Activated naive CD4-positive, alpha-beta T cell treated with anti-CD3 and anti-CD28 coated beads, Interleukin-2, amount 50 U/mL, for 72 hours (primary cell): ENCODE measurements around the gene LENEP. TPM values are rescaled to one million over a fixed set of nuclear protein-coding genes. Genes with fewer than 3 reads are reported as not detected.
A peak's percentile ranks its signal among the peaks of the same experiment; 100 is the strongest.
"Not testable (repeated sequence)": the region's sequence is repeated elsewhere in the genome, so short reads cannot be mapped to it uniquely, and the experiment has no call there.

Source experiments
- ATAC-seq, 2 donors: fragments of 150-1000 bp; cut with Tn5 transposase; 2 replicates each; pipeline ENCODE4 v1.10.0; 2021; ENCODE audit warnings: mild to moderate bottlenecking in 2 of 2, moderate library complexity in 2 of 2
- DNase-seq, 2 donors: peaks; one replicate each; pipeline ENCODE4 v3.0.0; 2021 to 2022; ENCODE audit warnings: low spot score in 2 of 2
- H3K27ac Mint-ChIP-seq, 2 donors: one replicate each; pipeline ENCODE4 v1.8.0; 2022; ENCODE audit warnings: mild to moderate bottlenecking in 2 of 2, mixed read lengths in 2 of 2
- H3K36me3 Mint-ChIP-seq, 2 donors: one replicate each; pipeline ENCODE4 v1.8.0; 2022; ENCODE audit warnings: mixed read lengths in 2 of 2
- H3K9me3 Mint-ChIP-seq, 2 donors: one replicate each; pipeline ENCODE4 v1.8.0; 2022; ENCODE audit warnings: mixed read lengths in 2 of 2
- total RNA-seq, 2 donors: library from RNA; stranded (reverse); gene quantifications; one replicate each; pipeline ENCODE4 v1.2.3, GENCODE V29; 2022

Gene LENEP
- total RNA-seq, 2 donors from 2014 or later: 0.66 to 0.68 TPM

GRCh38 chr1:154970631-154971340, 22.6 kb upstream of the LENEP start, which contains the start of gene SHC1:
Gene SHC1, minus strand, starts transcription at chr1:154970747. Its CDS starts 221 bp downstream, at chr1:154970526.
- peak within 1 kb of the TSS; percentile 69 to 97 for H3K27ac Mint-ChIP-seq
- ATAC-seq: peak in 1 of 2 donors; percentile 13
- peaks cover 0 to 10% of the 10 kb centered on the region in 2 donors for H3K36me3 Mint-ChIP-seq
- H3K9me3 Mint-ChIP-seq: no peaks in the 10 kb centered on the region
- peak in 1 of 2 donors; percentile 63 for DNase-seq

DNA sequence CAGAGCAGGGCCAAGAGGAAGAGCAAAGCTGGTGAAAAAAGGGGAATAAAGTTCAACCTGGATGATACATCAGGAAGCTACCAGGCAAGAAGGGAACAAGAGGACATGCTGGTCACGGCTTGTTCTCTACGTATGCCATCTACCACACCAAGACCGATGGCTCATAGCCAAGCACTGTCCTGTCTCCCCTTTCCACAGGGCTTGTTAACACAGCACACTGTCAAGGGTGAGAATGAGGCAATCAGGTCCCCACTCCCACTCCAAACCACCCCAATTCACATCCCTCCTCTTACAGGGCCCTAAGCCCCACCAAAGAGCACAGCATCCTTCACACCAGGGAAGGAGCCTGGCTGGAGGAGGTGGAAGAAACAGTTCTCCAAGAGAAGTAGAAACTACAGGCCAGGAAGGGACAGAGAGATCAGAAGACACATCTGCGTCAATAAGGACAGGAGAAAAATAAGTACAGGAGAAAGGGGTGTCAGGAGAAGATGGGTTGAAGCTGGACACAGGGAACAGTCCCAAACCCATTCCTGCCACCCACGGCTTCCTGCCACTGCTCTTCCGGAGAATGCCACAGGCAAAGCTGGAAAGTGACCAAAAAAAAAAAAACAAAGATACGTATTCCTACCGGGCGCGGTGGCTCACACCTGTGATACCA, 21.9 kb upstream of the LENEP start:
- H3K27ac Mint-ChIP-seq: peak overlapping the region in 1 of 2 donors; percentile 31
- no peak for ATAC-seq
- DNase-seq: no peak
- no peaks in the 10 kb centered on the region for H3K9me3 Mint-ChIP-seq
- H3K36me3 Mint-ChIP-seq: peaks cover 0 to 10% of the 10 kb centered on the region in 2 donors

DNA sequence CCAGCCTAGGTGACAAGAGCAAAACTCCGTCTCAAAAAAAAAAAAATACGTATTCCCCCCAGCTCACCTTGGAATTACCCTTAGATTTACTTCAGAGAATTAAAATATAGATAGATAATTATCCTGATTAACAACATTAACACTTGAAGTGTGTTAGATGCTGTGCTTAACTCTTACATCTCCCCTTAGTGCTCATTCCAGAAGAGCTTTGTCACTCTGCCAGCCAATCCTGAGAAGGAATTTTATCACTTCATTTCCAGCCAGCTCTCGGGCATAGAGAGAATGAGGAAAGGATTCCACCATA, 21.2 kb upstream of the LENEP start:
- H3K9me3 Mint-ChIP-seq: no peaks in the 10 kb centered on the region
- H3K36me3 Mint-ChIP-seq: peaks cover 0 to 10% of the 10 kb centered on the region in 2 donors
- peak overlapping the region in 1 of 2 donors; percentile 93 for H3K27ac Mint-ChIP-seq
- no peak for ATAC-seq
- DNase-seq: no peak

GRCh38 chr1:154972517-154973343, 20.7 kb upstream of the LENEP start:
- DNase-seq (no peak), ATAC-seq (no peak)
- H3K27ac Mint-ChIP-seq: peak overlapping the region in 1 of 2 donors; percentile 93
- no peaks in the 10 kb centered on the region for H3K9me3 Mint-ChIP-seq
- H3K36me3 Mint-ChIP-seq: peaks cover under 1 to 13% of the 10 kb centered on the region in 2 donors

GRCh38 chr1:154973344-154974101, 19.9 kb upstream of the LENEP start:
- Mint-ChIP-seq H3K9me3 (no peaks in the 10 kb centered on the region), H3K36me3 (peaks cover 5 to 17% of the 10 kb centered on the region in 2 donors), H3K27ac (no peak overlapping the region)
- ATAC-seq (peak; percentile 28 to 36), DNase-seq (peak; percentile 94 to 97)

DNA sequence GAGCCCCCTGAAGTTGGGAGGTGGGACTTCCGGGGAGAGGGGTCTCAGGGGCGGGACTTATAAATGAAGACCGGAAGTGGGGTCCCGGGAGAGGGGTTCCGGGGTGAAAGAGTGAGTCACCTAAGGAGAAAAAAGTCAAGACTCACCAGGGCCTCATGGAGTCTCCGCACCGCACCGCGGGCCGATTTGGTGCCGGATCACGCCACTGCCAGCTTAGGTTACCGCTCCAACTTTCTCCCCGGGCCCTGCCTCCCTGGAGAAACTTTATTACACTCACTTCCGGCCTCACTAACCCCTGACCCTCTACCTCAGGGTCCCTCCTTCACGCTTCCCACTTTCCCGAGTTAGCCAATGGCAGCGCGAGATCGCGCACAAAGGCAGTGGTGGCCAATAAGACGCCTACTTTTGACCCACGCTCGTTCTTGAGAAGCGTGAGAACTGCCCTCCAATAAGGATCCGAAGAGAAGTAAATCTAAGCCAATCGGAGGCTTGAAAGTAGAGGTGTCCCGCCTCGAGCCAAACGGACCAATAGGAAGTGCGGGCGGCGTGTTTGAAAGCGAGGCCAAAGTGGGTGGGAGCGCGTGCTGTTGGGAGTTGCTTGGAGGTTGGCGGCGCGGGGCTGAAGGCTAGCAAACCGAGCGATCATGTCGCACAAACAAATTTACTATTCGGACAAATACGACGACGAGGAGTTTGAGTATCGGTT, 19.1 kb upstream of the LENEP start, which contains the start of gene CKS1B:
Gene CKS1B, plus strand, starts transcription at position 580 of the 706 bp plus-strand sequence. Its CDS starts 65 bp downstream, at position 645.
- DNase-seq (peak; percentile 87 to 97), ATAC-seq (peak; percentile 87 to 88)
- Mint-ChIP-seq H3K27ac (no peak within 1 kb of the TSS), H3K36me3 (peaks cover 6 to 20% of the 10 kb centered on the region in 2 donors), H3K9me3 (no peaks in the 10 kb centered on the region)

DNA sequence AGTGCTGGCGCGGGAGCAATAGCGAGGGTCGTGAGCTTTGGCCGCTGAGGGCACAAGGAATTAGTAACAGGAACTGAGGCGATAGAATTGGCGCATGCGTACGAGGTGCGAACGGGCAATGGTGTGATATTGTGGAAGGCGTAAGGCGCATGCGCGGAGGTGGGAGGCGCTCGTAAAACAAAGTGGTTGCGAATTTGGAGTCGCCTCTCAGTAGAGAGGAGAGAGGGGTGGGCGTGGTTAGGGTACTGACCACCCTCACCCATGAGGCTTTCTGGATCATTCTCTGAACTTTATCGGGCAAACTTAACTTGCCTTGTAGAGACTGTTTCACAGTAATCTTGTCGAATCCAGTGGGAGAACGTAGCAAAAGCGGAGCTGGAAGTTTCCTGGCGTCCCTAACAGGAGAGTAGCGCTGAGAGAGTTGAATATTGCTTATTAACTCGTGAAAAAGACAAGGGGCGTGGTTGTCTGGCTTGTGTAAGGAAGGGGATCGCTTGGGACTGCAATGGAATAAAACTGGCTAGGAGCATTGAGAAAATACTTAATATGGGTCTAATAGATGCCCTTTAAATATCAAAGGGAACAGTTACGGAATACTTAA, 18.5 kb upstream of the LENEP start:
- H3K9me3 Mint-ChIP-seq: no peaks in the 10 kb centered on the region
- H3K36me3 Mint-ChIP-seq: peaks cover 10 to 26% of the 10 kb centered on the region in 2 donors
- ATAC-seq: peak; percentile 56 to 58
- peak; percentile 92 to 96 for DNase-seq
- H3K27ac Mint-ChIP-seq: no peak overlapping the region

DNA sequence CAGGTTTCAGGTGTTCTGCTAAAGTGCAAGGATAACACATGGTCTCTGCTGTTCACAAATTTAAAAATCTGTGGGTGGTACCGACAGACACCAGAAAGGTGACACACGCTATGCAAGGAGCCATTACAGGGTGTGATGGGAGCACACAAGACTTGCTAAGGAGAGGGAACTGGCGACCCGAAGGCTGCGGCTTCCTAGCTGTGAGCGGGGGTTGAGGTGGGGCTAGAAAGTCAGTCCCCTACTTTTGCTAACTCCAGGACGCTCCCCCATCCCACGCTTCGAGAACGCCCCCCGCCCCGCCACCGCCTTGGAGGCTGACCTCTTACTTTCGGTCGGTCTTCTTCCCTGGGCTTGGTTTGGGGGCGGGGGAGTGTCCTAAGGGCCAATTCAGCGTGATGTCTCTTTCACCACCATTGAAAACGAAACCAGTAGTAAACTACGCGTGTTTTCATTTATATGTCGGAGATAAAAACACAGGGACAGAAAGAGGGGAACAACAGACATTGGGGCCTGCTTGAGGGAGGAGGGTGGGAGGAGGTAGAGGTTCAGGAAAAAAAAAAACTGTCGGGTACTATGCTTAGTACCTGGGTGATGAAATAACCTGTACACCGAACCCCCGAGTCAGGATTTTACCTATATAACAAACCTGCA, 17.9 kb upstream of the LENEP start:
- peaks cover 10 to 26% of the 10 kb centered on the region in 2 donors for H3K36me3 Mint-ChIP-seq
- H3K9me3 Mint-ChIP-seq: no peaks in the 10 kb centered on the region

DNA sequence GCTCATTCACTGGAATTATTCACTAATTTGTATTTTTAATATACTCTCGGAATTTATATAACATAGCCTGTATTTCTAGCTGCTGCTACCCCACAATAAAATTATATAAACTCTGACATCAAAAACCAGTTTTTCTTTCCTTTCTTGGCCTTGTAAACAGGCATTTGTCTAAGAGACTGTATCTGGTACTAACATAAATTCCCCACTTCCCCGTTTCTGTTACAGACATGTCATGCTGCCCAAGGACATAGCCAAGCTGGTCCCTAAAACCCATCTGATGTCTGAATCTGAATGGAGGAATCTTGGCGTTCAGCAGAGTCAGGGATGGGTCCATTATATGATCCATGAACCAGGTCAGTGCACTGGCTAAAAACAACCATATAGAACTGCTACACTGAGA, 15.6 kb upstream of the LENEP start:
- DNase-seq, H3K27ac Mint-ChIP-seq, ATAC-seq, H3K9me3 Mint-ChIP-seq: not testable (repeated sequence)
- peaks cover 10 to 16% of the 10 kb centered on the region in 2 donors for H3K36me3 Mint-ChIP-seq

More for the DNA sequence above, 17.9 kb upstream of the LENEP start:
- no peak overlapping the region for H3K27ac Mint-ChIP-seq
- DNase-seq: peak; percentile 46 to 71
- ATAC-seq: peak in 1 of 2 donors; percentile 6

- ATAC-seq (no peak), DNase-seq (no peak)
- no peak overlapping the region for H3K27ac Mint-ChIP-seq
- H3K9me3 Mint-ChIP-seq: no peaks in the 10 kb centered on the region
- H3K36me3 Mint-ChIP-seq: peaks cover 10 to 16% of the 10 kb centered on the region in 2 donors
Observed at GRCh38 chr1:154978360-154978759, 15.0 kb upstream of the LENEP start.

DNA sequence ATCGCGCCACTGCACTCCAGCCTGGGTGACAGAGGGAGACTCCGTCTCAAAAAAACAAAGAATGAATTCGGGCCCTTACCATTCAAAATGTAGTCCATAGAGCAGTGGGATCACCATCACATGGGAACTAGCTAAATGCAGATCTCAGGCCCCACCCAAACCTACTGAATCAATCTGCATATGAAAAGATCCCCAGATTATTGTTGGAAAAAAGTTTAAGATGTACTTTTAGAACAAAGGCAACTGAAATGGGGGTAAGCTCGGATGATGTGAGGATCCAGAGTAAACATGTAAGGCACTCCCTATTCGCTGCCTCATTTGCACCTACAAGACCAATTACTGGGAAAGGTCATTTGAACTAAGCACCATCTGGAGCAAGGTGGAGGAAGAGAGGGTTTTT, 11.0 kb upstream of the LENEP start:
- H3K36me3 Mint-ChIP-seq: peaks cover 14 to 16% of the 10 kb centered on the region in 2 donors
- peak overlapping the region in 1 of 2 donors; percentile 55 for H3K27ac Mint-ChIP-seq
- H3K9me3 Mint-ChIP-seq: no peaks in the 10 kb centered on the region
- DNase-seq (no peak), ATAC-seq (no peak)

DNA sequence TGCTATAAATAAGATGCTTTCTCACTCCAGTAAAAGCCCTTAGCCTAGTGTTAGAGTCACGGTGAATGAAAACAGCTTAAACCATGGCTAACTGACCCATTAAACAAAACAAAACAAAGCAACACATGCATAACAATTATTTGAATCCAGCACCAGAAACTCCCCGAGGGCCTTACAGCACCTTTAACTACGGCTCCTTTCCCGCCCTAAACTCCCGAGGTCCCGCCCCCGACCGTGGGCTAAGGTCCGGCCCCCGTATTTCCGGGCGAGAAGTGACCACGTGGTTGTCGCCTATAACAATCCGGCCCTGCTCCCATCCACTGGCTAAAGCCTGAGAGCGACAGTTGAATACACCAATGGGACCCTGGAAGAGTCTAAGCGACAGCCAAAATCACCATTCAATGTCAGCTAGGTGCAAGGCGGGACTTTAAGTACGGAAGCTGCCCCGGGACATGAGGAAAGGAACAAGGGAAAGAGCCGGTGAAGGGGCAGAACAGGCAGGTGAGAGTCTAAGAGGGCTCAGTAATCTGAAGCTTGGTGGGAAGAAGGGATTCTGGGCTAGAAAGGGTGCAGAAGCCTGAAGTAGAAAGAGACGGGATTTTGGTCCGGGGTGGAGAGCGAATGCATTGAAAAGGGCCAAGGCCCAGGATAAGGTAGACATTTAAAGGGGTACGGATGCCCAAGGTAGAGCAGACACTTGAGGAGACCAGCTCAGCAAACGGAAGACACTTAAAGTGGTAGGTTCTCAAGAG, 10.3 kb upstream of the LENEP start, which contains the start of gene FLAD1:
Gene FLAD1, plus strand, starts transcription at position 448 of the 752 bp plus-strand sequence. CDS start 351 bp downstream, outside the sequence.
- H3K9me3 Mint-ChIP-seq: no peaks in the 10 kb centered on the region
- H3K36me3 Mint-ChIP-seq: peaks cover 9 to 12% of the 10 kb centered on the region in 2 donors
- ATAC-seq: peak; percentile 99 to 100
- DNase-seq: peak; percentile 93 to 97
- peak within 1 kb of the TSS in 1 of 2 donors; percentile 60 for H3K27ac Mint-ChIP-seq

- H3K36me3 Mint-ChIP-seq: peaks cover 9 to 20% of the 10 kb centered on the region in 2 donors
- ATAC-seq (no peak), DNase-seq (no peak)
- H3K9me3 Mint-ChIP-seq: no peaks in the 10 kb centered on the region
- peak overlapping the region in 1 of 2 donors; percentile 60 for H3K27ac Mint-ChIP-seq
Observed at GRCh38 chr1:154983776-154984466, 9.5 kb upstream of the LENEP start.
